Testis (tissue), 3 donors: ENCODE data around the gene CTNS. TPM values are rescaled to one million over a fixed set of nuclear protein-coding genes. Genes with fewer than 3 reads are reported as not detected.

Experiments used
- DNase-seq: peaks from one replicate; pipeline ENCODE4 v3.0.0-alpha.2; 2019
- H3K27ac ChIP-seq, 2 donors: fragments of 200-600 bp; sonication (generic); one replicate each; pipeline ENCODE4 v1.5.1; 2019
- H3K27me3 ChIP-seq: fragments of 200-600 bp; sonication (generic); one replicate; pipeline ENCODE4 v1.5.1; 2019
- H3K36me3 ChIP-seq: fragments of 200-600 bp; sonication (generic); one replicate; pipeline ENCODE4 v1.5.1; 2017; ENCODE audit warnings: low read depth; ENCODE audit errors: missing control alignments
- H3K4me1 ChIP-seq: fragments of 200-600 bp; sonication (generic); one replicate; pipeline ENCODE4 v1.5.1; 2019
- H3K4me3 ChIP-seq, 2 donors: fragments of 200-600 bp; sonication (generic); one replicate each; pipeline ENCODE4 v1.5.1; 2017 to 2019
- H3K9me3 ChIP-seq: fragments of 200-600 bp; sonication (generic); one replicate; pipeline ENCODE4 v1.5.1; 2017
- CTCF ChIP-seq, 3 experiments: fragments of 450-650 bp in 2 of 3; fragments of 200-600 bp in 1 of 3; sonication (generic) in 1 of 3; IDR thresholded peaks; one replicate each; pipeline ENCODE4 v1.5.1; 2016 to 2019; ENCODE audit warnings: antibody characterized with exemption in 3 of 3, mild to moderate bottlenecking in 2 of 3, moderate library complexity in 1 of 3
- POLR2A ChIP-seq: fragments of 450-650 bp; IDR thresholded peaks from one replicate; pipeline ENCODE4 v1.6.1; 2017; ENCODE audit warnings: antibody characterized with exemption, mild to moderate bottlenecking, moderate library complexity
- WGBS, 2 donors: methylation state at CpG; one replicate each; pipeline ENCODE4 v1.1.5; 2018; 5-methylcytosine and 5-hydroxymethylcytosine counted together
- intact Hi-C: fragments of 100-400 bp; cut with DNase I; formaldehyde crosslinking; loops from one replicate; pipeline ENCODE4 v1.15.1; 2023; ENCODE audit warnings: low total_unique reads
- polyA plus RNA-seq: library from polyadenylated mRNA; stranded (reverse); fragments of 350-450 nt; fragmentation: Illumina TruSeq; extraction: RNeasy Lipid Tissue Mini Kit (QIAGEN cat#74804); gene quantifications from one replicate; pipeline ENCODE4 v1.2.3, GENCODE V29; 2014; ENCODE audit warnings: low read depth, low replicate concordance; ENCODE audit not compliant: insufficient read depth
- total RNA-seq, 2 donors: library from RNA; depleted of rRNA; stranded (reverse); fragments of >200 nt; gene quantifications; one replicate each; pipeline ENCODE4 v1.2.3, GENCODE V29; 2016

CTNS gene
- total and polyA plus RNA-seq, 3 donors from 2014 or later = 43.8 to 57.3 (median 50.4) TPM

DNA sequence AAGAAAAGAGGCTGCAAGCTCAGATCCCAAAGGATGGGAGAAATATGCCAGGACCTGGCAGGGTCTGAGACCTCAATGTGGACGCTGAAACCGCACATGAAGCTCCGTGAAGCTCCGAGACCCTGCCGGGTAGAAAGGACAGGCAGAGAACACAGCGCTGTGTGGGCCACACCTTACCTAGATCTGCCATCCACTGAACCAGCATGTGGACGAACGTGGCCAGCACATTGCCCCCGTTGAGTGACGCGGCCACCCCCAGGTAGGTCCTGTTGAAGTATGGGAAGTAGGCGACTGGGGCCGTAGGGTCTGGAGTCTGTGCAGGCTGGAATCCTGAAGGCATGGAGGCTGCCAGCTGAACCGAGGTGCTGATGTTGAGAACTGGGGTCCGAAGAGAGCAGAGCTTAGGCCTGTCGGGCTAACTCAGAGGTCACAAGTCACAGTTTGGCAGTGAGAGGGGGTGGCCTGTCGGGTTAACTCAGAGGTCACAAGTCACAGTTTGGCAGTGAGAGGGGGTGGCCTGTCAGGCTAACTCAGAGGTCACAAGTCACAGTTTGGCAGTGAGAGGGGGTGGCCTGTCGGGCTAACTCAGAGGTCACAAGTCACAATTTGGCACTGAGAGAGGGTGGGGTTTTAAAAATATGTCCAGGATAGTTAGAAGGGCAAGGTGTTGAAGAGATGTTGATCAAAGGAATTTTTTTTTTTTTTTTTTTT, 21.2 kb upstream of the CTNS start:
- 96 to 97% methylated on average over 18 of the region's 18 CpGs for WGBS, 2 donors
- intact Hi-C loops = no loop called here
- DNase-seq = no peak
- Histone ChIP-seq H3K9me3 (no peaks in the 10 kb centered on the region), H3K27me3 (no peaks in the 10 kb centered on the region), H3K27ac (no peak overlapping the region), H3K4me3 (no peak overlapping the region), H3K36me3 (no peaks in the 10 kb centered on the region), H3K4me1 (no peaks in the 10 kb centered on the region)
- TF ChIP-seq CTCF (IDR thresholded peaks at IDR 0.05) = no peak
- no peak for TF ChIP-seq POLR2A

DNA sequence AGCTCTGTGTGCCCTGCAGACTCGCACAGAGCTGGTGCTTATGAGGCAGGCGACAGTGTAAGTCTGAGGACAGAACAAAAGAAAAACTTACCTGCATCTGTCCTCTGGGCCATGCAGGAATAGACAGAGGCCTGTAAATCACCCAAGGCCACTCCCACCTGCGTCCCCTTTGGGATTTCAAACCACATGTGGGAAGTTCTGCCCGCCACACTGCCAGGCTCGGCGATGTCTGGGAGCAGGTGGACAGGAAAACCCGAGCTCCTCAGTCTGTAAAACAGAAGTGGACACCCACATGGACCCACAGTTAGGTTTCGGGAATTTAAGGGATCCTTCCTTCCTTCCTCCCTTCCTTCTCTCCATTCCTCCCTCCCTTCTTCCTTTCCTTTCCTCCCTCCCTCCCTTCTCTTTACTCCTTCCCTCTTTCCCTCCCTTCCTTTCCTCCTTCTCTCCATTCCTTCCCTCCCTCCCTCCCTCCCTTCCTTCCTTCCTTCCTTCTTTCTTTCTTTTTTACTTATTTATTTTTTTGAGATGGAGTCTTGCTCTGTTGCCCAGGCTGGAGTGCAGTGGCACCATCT, 15.3 kb upstream of the CTNS start:
- DNase-seq = no peak
- Histone ChIP-seq H3K4me3 (no peak overlapping the region), H3K9me3 (no peaks in the 10 kb centered on the region), H3K27me3 (no peaks in the 10 kb centered on the region), H3K27ac (no peak overlapping the region), H3K36me3 (no peaks in the 10 kb centered on the region), H3K4me1 (no peaks in the 10 kb centered on the region)
- TF ChIP-seq POLR2A (no peak), CTCF (IDR thresholded peaks at IDR 0.05) (no peak)
- 94 to 98% methylated on average over 8 of the region's 8 CpGs for WGBS, 2 donors
- intact Hi-C loops = no loop called here

GRCh38 chr17:3622977-3623594, 13.5 kb upstream of the CTNS start:
- no peak overlapping the region for H3K27ac ChIP-seq
- 92 to 94% methylated on average over 12 to 16 of the region's 16 CpGs for WGBS, 2 donors
- H3K36me3 ChIP-seq = no peaks in the 10 kb centered on the region
- no peak overlapping the region for H3K4me3 ChIP-seq
- H3K9me3 ChIP-seq = no peaks in the 10 kb centered on the region
- no peaks in the 10 kb centered on the region for H3K27me3 ChIP-seq
- intact Hi-C loops = no loop called here
- H3K4me1 ChIP-seq = peaks cover 12% of the 10 kb centered on the region
- TF ChIP-seq CTCF (IDR thresholded peaks at IDR 0.05) = no peak
- TF ChIP-seq POLR2A = no peak
- no peak for DNase-seq

- peaks cover 19% of the 10 kb centered on the region for H3K4me1 ChIP-seq
- intact Hi-C loops = no loop called here
- no peak for DNase-seq
- 62 to 68% methylated on average over 16 of the region's 16 CpGs for WGBS, 2 donors
- no peaks in the 10 kb centered on the region for H3K36me3 ChIP-seq
- H3K27me3 ChIP-seq = no peaks in the 10 kb centered on the region
- no peak for TF ChIP-seq CTCF (IDR thresholded peaks at IDR 0.05)
- no peak for TF ChIP-seq POLR2A
- H3K27ac ChIP-seq = peak overlapping the region in 1 of 2 donors; percentile 36
- no peaks in the 10 kb centered on the region for H3K9me3 ChIP-seq
- no peak overlapping the region for H3K4me3 ChIP-seq
Observed at GRCh38 chr17:3626831-3627768, 9.5 kb upstream of the CTNS start.
